Measurements from ENCODE around the gene COL7A1.
"Not testable (repeated sequence)": the region's sequence is repeated elsewhere in the genome, so short reads cannot be mapped to it uniquely, and the experiment has no call there.

Gene COL7A1

DNA sequence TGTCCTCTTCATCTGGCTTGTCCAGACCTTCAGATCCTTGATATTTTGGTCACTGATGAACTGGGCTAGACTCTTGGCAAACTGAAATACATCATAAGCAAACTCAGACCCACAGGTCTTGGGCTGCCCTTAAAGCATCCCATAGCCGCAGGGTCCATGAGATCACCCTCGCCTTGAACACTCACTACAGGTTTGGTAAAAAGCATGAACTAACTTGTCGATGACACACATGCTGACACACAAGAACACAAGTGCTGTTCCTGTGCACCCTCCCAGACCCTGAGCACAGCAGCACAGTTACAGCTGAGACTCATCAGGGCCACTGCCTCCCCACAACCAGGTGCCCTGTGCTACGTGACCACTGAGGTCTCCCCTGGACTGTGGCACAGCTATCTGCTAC is 59.6 kb downstream of the COL7A1 start:
- DNase-seq: no peak

GRCh38 chr3:48532977-48533337 is 62.2 kb downstream of the COL7A1 start:
- DNase-seq: no peak

DNA sequence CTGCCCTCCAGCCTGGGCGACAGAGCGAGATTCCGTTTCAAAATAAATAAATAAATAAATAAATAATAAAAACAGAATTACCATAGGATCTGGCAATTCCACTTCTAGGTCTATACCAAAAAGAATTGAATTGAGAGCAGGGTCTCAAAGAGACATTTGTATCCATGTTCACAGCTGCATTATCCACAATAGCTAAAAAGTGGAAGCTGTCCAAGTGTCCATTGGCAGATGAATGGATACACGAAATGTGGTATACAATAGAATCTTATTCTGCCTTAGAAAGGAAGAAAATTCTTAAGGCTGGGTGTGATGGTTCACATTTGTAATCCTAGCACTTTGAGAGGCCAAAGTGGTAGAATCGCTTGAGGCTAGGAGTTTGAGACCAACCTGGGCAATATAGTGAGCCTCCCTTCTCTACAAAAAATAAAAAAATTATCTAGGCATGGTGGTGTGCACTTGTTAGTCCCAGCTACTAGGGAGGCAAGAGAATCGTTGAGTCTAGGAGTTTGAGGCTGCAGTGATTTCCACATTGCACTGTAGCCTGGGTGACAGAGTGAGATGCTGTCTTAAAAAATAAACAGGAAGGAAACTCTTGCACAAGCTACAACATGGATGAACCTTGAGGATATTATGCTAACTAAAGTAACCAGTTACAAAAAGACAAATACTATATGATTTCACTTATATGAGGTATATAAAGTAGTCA is 62.7 kb downstream of the COL7A1 start:
- DNase-seq: no peak

DNA sequence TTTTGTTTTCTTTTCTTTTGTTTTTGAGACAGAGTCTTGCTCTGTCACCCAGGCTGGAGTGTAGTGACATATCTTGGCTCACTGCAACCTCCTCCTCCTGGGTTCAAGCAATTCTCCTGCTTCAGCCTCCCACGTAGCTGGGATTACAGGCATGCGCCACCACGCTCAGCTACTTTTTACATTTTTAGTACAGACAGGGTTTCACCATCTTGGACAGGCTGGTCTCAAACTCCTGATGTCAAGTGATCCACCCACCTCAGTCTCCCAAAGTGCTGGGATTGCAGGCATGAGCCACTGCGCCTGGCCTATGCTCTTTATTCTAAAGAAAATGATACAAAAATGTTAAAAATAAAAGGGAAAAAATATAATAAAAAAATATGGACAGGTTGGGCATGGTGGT is 64.4 kb downstream of the COL7A1 start:
- DNase-seq: not testable (repeated sequence)

DNA sequence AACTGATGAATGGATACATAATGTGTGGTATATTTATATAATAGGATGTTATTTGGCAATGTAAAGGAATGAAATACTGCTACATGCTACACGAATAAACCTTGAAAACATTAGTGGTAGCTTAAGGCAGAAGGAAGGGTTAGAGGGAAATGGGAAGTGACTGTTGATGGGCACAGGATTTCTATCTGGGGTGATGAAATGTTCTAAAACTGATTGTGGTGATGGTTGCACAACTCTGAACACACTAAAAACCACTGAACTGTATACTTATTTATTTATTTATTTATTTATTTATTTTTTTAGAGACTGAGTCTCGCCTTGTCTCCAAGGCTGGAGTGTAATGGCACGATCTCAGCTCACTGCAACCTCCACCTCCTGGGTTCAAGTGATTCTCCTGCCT is 66.4 kb downstream of the COL7A1 start:
- no peak for DNase-seq

- DNase-seq: no peak
Observed at GRCh38 chr3:48528048-48528447, 67.1 kb downstream of the COL7A1 start.

- DNase-seq: no peak
Observed at GRCh38 chr3:48524970-48525369, 70.2 kb downstream of the COL7A1 start.

- no peak for DNase-seq
Observed at GRCh38 chr3:48521635-48522034, 73.5 kb downstream of the COL7A1 start.

DNA sequence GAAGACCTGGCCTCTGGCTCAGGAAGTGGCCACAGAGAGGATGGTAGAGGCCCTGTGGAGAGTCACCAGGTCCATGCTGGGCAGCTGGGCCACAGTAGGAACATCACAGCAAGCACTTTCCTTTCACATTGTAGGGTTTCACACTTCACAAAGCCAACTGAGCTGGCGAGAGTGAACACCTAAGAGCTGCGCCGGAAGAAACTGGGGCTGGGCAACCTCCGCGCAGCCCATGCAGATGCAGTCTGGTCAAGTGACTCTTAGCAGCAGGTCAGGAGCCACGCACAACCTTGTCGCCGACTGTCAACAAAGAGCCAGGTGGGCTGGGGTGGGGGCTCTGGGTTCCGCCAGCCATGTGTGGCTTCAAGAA is 75.9 kb downstream of the COL7A1 start:
- DNase-seq: no peak

GRCh38 chr3:48518638-48519276 is 76.4 kb downstream of the COL7A1 start:
- DNase-seq: no peak

- no peak for DNase-seq
Observed at GRCh38 chr3:48518069-48518468, 77.1 kb downstream of the COL7A1 start.

DNA sequence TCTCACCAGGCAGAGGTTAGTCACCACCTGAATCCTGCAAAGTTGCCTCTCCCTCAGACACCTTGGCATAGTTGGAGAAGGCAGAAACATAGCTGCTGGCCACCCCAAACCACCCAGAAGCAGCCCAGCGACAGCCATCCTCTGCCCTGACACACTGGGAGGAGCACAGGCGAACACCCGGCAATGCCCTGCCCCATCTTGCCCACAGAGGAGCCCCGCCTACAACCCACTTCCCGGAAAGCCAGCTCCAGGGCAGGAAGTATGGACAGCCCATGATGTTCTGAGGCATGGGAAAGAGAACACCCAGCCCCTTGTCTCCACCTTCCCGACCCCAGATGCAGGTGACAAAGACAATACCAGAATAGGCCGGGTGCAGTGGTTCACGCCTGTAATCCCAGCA is 78.6 kb downstream of the COL7A1 start:
- no peak for DNase-seq

- no peak for DNase-seq
Observed at GRCh38 chr3:48514431-48515227, 80.5 kb downstream of the COL7A1 start.

Data from NCI-H2081 (cell line).